GM12878 (cell line): Measurements from ENCODE around the gene SAMHD1. TPM values are rescaled to one million over a fixed set of nuclear protein-coding genes. Genes with fewer than 3 reads are reported as not detected.

Experiments
- CEBPB ChIP-seq, 2 experiments: fragments of 150-350 bp in 1 of 2; IDR thresholded peaks; 2 replicates each; pipeline ENCODE4 v1.6.1; 2012 to 2014; ENCODE audit warnings: low read depth in 2 of 2, low read length in 2 of 2, borderline replicate concordance in 1 of 2, inconsistent platforms in 1 of 2
- CREM ChIP-seq: IDR thresholded peaks from 2 replicates; pipeline ENCODE4 v1.6.1; 2014; ENCODE audit warnings: antibody characterized with exemption, low read depth
- HDGF ChIP-seq: fragments of 450-650 bp; IDR thresholded peaks from 2 replicates; pipeline ENCODE4 v1.6.1; 2016; ENCODE audit warnings: antibody characterized with exemption
- JUNB ChIP-seq: IDR thresholded peaks from 2 replicates; pipeline ENCODE4 v1.6.1; 2016; ENCODE audit warnings: antibody characterized with exemption, mild to moderate bottlenecking
- KAT2A ChIP-seq: conservative IDR thresholded peaks from 2 replicates; pipeline ENCODE4 v1.6.1; 2011; ENCODE audit warnings: low read depth, low read length; ENCODE audit not compliant: control insufficient read depth
- MEF2A ChIP-seq: IDR thresholded peaks from 2 replicates; pipeline ENCODE4 v1.6.1; 2011; ENCODE audit warnings: low read depth, mild to moderate bottlenecking, low read length, moderate library complexity; ENCODE audit not compliant: insufficient read depth
- POLR2AphosphoS2 ChIP-seq: IDR thresholded peaks from 2 replicates; pipeline ENCODE4 v1.6.1; 2011; ENCODE audit warnings: low read depth, mild to moderate bottlenecking, low read length, improper control_type of control experiment, moderate library complexity
- SREBF2 ChIP-seq: IDR thresholded peaks from 2 replicates; pipeline ENCODE4 v1.6.1; 2012; ENCODE audit warnings: mild to moderate bottlenecking, low read length
- ZBED1 ChIP-seq: IDR thresholded peaks from 2 replicates; pipeline ENCODE4 v1.6.1; 2016; ENCODE audit warnings: borderline replicate concordance
- ZNF217 ChIP-seq: fragments of 450-650 bp; IDR thresholded peaks from 2 replicates; pipeline ENCODE4 v1.6.1; 2017; ENCODE audit warnings: antibody characterized with exemption, mild to moderate bottlenecking
- ZNF384 ChIP-seq: IDR thresholded peaks from 2 replicates; pipeline ENCODE4 v1.6.1; 2012; ENCODE audit warnings: low read depth, mild to moderate bottlenecking, low read length, improper control_type of control experiment, borderline replicate concordance
- polyA plus RNA-seq, 11 experiments: library from polyadenylated mRNA; depleted of rRNA in 4 of 11; unstranded in 6 of 11; stranded (reverse) in 5 of 11; fragments of >200 nt; fragmentation: Nextera tagmentation in 4 of 11; fragmentation: Illumina TruSeq in 1 of 11; extraction: Ambion mirVana in 4 of 11; extraction: Trizol in 1 of 11; gene quantifications; 1 replicate in 1 of 11; 2 replicates in 10 of 11; pipeline versions ENCODE4 v1.2.1 to v1.2.3, GENCODE V29; 2011 to 2016; ENCODE audit warnings: inconsistent platforms in 2 of 11, missing spikeins in 2 of 11, low read depth in 1 of 11
- total RNA-seq, 4 experiments: library from RNA; depleted of rRNA in 3 of 4; stranded (reverse); fragments of >200 nt in 3 of 4; fragmentation: Illumina TruSeq in 1 of 4; extraction: Trizol in 1 of 4; gene quantifications; 2 replicates each; pipeline versions ENCODE4 v1.2.1 to v1.2.3, GENCODE V29; 2013 to 2021
- TF ChIP-seq, protein P1 (sequence below): fragments of 450-650 bp; formaldehyde crosslinking; IDR thresholded peaks from 2 replicates; pipeline ENCODE4 v1.5.0; 2022; ENCODE audit warnings: mild to moderate bottlenecking, missing genetic modification characterization
- TF ChIP-seq, protein P2 (sequence below): fragments of 450-650 bp; IDR thresholded peaks from 2 replicates; pipeline ENCODE4 v1.6.1; 2014; ENCODE audit warnings: mild to moderate bottlenecking
- TF ChIP-seq, protein P3 (sequence below): IDR thresholded peaks from 2 replicates; pipeline ENCODE4 v1.6.1; 2012; ENCODE audit warnings: low read length, inconsistent platforms
- TF ChIP-seq, protein P4 (sequence below): fragments of 450-650 bp; IDR thresholded peaks from 2 replicates; pipeline ENCODE4 v1.6.1; 2017; ENCODE audit warnings: low read depth, mild to moderate bottlenecking, moderate library complexity
- TF ChIP-seq, protein P5 (sequence below): fragments of 450-650 bp; IDR thresholded peaks from 2 replicates; pipeline ENCODE4 v1.6.1; 2017; ENCODE audit warnings: antibody characterized with exemption, mild to moderate bottlenecking, moderate library complexity

Gene SAMHD1
- total and polyA plus RNA-seq, 10 of the 15 experiments (the other 5 are each of a cell fraction or from before 2014, with no cell fraction given): 20.5 to 47.9 (median 38.8) TPM

DNA sequence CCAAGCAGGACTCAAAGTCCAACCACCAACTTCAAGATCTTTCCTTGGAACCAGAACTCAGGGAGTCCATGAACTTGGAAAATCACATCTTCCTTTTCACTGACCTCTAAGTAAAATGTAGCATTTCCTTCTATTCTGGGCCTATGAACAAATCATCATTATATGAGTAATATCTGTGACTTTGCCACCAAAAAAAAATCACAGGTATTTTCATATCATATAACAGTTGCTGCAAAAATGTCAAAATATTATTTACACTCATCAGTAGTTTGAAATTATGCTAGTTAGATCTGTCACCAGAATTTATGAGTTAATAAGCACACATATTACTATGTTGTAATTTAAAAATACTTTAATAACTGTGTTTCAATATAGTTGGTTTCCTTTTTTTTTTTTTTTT lies 102.8 kb downstream of the SAMHD1 start (continued):
- TF ChIP-seq, protein P1, sequence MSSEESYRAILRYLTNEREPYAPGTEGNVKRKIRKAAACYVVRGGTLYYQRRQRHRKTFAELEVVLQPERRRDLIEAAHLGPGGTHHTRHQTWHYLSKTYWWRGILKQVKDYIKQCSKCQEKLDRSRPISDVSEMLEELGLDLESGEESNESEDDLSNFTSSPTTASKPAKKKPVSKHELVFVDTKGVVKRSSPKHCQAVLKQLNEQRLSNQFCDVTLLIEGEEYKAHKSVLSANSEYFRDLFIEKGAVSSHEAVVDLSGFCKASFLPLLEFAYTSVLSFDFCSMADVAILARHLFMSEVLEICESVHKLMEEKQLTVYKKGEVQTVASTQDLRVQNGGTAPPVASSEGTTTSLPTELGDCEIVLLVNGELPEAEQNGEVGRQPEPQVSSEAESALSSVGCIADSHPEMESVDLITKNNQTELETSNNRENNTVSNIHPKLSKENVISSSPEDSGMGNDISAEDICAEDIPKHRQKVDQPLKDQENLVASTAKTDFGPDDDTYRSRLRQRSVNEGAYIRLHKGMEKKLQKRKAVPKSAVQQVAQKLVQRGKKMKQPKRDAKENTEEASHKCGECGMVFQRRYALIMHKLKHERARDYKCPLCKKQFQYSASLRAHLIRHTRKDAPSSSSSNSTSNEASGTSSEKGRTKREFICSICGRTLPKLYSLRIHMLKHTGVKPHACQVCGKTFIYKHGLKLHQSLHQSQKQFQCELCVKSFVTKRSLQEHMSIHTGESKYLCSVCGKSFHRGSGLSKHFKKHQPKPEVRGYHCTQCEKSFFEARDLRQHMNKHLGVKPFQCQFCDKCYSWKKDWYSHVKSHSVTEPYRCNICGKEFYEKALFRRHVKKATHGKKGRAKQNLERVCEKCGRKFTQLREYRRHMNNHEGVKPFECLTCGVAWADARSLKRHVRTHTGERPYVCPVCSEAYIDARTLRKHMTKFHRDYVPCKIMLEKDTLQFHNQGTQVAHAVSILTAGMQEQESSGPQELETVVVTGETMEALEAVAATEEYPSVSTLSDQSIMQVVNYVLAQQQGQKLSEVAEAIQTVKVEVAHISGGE (CRISPR knock-in tag): no peak
- TF ChIP-seq POLR2AphosphoS2 (no peak), CREM (no peak), ZNF217 (no peak), HDGF (no peak), MEF2A (0 out of 2 replicates have a peak, but pooled peaks have one; percentile 57), SREBF2 (no peak), JUNB (peak; percentile 84), CEBPB (IDR thresholded peaks at IDR 0.05; ENCODE audit: borderline replicate concordance in 1 of 2, low read depth in 2 of 2, low read length in 2 of 2) (no peak), ZNF384 (peak; percentile 41; the same call in 1 of the 2 replicates), KAT2A (no peak), ZBED1 (no peak)
- TF ChIP-seq, protein P2, sequence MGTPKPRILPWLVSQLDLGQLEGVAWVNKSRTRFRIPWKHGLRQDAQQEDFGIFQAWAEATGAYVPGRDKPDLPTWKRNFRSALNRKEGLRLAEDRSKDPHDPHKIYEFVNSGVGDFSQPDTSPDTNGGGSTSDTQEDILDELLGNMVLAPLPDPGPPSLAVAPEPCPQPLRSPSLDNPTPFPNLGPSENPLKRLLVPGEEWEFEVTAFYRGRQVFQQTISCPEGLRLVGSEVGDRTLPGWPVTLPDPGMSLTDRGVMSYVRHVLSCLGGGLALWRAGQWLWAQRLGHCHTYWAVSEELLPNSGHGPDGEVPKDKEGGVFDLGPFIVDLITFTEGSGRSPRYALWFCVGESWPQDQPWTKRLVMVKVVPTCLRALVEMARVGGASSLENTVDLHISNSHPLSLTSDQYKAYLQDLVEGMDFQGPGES: no peak
- TF ChIP-seq, protein P3, sequence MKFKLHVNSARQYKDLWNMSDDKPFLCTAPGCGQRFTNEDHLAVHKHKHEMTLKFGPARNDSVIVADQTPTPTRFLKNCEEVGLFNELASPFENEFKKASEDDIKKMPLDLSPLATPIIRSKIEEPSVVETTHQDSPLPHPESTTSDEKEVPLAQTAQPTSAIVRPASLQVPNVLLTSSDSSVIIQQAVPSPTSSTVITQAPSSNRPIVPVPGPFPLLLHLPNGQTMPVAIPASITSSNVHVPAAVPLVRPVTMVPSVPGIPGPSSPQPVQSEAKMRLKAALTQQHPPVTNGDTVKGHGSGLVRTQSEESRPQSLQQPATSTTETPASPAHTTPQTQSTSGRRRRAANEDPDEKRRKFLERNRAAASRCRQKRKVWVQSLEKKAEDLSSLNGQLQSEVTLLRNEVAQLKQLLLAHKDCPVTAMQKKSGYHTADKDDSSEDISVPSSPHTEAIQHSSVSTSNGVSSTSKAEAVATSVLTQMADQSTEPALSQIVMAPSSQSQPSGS: 0 out of 2 replicates have a peak, but pooled peaks have one; percentile 28
- TF ChIP-seq, protein P4, sequence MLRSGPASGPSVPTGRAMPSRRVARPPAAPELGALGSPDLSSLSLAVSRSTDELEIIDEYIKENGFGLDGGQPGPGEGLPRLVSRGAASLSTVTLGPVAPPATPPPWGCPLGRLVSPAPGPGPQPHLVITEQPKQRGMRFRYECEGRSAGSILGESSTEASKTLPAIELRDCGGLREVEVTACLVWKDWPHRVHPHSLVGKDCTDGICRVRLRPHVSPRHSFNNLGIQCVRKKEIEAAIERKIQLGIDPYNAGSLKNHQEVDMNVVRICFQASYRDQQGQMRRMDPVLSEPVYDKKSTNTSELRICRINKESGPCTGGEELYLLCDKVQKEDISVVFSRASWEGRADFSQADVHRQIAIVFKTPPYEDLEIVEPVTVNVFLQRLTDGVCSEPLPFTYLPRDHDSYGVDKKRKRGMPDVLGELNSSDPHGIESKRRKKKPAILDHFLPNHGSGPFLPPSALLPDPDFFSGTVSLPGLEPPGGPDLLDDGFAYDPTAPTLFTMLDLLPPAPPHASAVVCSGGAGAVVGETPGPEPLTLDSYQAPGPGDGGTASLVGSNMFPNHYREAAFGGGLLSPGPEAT: no peak
- TF ChIP-seq, protein P5, sequence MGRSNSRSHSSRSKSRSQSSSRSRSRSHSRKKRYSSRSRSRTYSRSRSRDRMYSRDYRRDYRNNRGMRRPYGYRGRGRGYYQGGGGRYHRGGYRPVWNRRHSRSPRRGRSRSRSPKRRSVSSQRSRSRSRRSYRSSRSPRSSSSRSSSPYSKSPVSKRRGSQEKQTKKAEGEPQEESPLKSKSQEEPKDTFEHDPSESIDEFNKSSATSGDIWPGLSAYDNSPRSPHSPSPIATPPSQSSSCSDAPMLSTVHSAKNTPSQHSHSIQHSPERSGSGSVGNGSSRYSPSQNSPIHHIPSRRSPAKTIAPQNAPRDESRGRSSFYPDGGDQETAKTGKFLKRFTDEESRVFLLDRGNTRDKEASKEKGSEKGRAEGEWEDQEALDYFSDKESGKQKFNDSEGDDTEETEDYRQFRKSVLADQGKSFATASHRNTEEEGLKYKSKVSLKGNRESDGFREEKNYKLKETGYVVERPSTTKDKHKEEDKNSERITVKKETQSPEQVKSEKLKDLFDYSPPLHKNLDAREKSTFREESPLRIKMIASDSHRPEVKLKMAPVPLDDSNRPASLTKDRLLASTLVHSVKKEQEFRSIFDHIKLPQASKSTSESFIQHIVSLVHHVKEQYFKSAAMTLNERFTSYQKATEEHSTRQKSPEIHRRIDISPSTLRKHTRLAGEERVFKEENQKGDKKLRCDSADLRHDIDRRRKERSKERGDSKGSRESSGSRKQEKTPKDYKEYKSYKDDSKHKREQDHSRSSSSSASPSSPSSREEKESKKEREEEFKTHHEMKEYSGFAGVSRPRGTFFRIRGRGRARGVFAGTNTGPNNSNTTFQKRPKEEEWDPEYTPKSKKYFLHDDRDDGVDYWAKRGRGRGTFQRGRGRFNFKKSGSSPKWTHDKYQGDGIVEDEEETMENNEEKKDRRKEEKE: no peak
